SK-N-MC (cell line): Measurements from ENCODE around the gene HEYL.

Source experiments
- EZH2 ChIP-seq: fragments of 200-600 bp; sonication (generic); IDR thresholded peaks from one replicate; pipeline ENCODE4 v1.6.1; 2017; ENCODE audit warnings: antibody characterized with exemption
- POLR2AphosphoS5 ChIP-seq: IDR thresholded peaks from 2 replicates; pipeline ENCODE4 v1.6.1; 2012; ENCODE audit warnings: mild to moderate bottlenecking, low read depth, low read length, borderline replicate concordance

- TF ChIP-seq EZH2, result no peak
- no peak for TF ChIP-seq POLR2AphosphoS5
These were observed 7.8 kb upstream of the HEYL start for GRCh38 chr1:39647247-39647646.
